ENCODE measurements around the gene SEMA3F. TPM values are rescaled to one million over a fixed set of nuclear protein-coding genes. Genes with fewer than 3 reads are reported as not detected.

Gene SEMA3F
- polyA plus RNA-seq, 1 experiment: 11.4 TPM

DNA sequence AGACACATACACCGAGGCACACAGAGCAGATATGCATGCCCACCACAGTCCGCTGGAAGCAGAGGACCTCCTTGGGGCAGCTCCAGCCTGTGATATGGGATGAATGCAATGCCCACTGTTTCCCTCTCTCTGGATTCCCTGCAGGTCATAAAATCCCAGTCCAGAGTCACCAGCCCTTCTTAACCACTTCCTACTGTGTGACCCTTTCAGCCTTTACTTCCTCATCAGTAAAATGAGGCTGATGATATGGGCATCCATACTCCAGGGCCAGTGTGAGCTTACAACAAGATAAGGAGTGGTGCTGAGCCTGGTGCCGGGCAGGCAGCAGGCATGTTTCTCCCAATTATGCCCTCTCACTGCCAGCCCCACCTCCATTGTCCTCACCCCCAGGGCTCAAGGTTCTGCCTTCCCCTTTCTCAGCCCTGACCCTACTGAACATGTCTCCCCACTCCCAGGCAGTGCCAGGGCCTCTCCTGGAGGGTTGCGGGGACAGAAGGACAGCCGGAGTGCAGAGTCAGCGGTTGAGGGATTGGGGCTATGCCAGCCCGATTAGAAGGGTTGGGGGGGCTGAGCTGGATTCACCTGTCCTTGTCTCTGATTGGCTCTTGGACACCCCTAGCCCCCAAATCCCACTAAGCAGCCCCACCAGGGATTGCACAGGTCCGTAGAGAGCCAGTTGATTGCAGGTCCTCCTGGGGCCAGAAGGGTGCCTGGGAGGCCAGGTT lies 36.0 kb downstream of the SEMA3F start, which contains the start of gene GNAT1:
Gene GNAT1, plus strand, starts transcription at position 675 of the 725 bp plus-strand sequence. CDS start 116 bp downstream, outside the sequence.
- TF ChIP-seq, protein P1, sequence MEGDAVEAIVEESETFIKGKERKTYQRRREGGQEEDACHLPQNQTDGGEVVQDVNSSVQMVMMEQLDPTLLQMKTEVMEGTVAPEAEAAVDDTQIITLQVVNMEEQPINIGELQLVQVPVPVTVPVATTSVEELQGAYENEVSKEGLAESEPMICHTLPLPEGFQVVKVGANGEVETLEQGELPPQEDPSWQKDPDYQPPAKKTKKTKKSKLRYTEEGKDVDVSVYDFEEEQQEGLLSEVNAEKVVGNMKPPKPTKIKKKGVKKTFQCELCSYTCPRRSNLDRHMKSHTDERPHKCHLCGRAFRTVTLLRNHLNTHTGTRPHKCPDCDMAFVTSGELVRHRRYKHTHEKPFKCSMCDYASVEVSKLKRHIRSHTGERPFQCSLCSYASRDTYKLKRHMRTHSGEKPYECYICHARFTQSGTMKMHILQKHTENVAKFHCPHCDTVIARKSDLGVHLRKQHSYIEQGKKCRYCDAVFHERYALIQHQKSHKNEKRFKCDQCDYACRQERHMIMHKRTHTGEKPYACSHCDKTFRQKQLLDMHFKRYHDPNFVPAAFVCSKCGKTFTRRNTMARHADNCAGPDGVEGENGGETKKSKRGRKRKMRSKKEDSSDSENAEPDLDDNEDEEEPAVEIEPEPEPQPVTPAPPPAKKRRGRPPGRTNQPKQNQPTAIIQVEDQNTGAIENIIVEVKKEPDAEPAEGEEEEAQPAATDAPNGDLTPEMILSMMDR (IDR thresholded peaks at IDR 0.05; ENCODE audit: insufficient read depth, low read depth, low read length): no peak
- POLR2A ChIA-PET: no interaction called here
- Histone ChIP-seq H3K27me3 (ENCODE audit: control insufficient read depth, insufficient read depth, low read length) (peaks cover 8% of the 10 kb centered on the region), H3K4me3 (ENCODE audit: low read depth, low read length) (no peak within 1 kb of the TSS), H3K36me3 (ENCODE audit: control insufficient read depth, insufficient read depth, low read length) (no peaks in the 10 kb centered on the region)
- CTCF ChIA-PET: interaction anchor here (0.6 to 16.3 kb wide), 15 partner anchors 9 to 388 kb away, joined by 3 to 378 read pairs (median 6); partner anchors contain the start of genes GNAI2, INKA1 and SLC38A3
- no peak for DNase-seq (ENCODE audit: low read depth)

DNA sequence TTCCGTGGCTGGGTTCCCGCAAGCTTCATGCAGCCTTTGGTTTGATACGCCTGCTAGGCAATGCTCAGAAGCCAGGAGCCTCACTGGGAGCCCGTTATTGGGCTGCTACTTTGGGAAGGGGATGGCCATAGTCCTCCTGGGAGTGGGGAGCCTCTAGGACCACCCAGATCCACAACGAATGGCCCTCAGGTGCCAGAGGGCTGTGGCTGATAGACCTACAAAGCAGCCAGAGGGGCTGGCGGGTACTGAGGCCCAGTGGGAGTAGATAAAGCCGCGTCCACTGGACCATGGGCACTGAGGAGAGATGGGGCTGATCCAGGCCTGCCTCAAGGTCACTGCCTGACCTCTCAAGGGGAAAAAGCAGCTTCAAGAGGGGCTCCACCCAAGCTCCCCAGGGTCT lies 37.0 kb downstream of the SEMA3F start:
- Histone ChIP-seq H3K4me3 (ENCODE audit: low read depth, low read length) (no peak overlapping the region), H3K27me3 (ENCODE audit: control insufficient read depth, insufficient read depth, low read length) (peaks cover 10% of the 10 kb centered on the region), H3K36me3 (ENCODE audit: control insufficient read depth, insufficient read depth, low read length) (no peaks in the 10 kb centered on the region)
- ChIA-PET CTCF (interaction anchor here (0.6 to 16.3 kb wide), 20 partner anchors 9 to 132 kb away, joined by 3 to 378 read pairs (median 6); partner anchors contain the start of genes GNAI2, SEMA3B and SLC38A3), POLR2A (no interaction called here)
- TF ChIP-seq, protein P1 (IDR thresholded peaks at IDR 0.05; ENCODE audit: insufficient read depth, low read depth, low read length): no peak
- DNase-seq (ENCODE audit: low read depth): no peak

- no peak for DNase-seq (ENCODE audit: low read depth)
- Histone ChIP-seq H3K27me3 (ENCODE audit: control insufficient read depth, insufficient read depth, low read length) (peaks cover 10% of the 10 kb centered on the region), H3K36me3 (ENCODE audit: control insufficient read depth, insufficient read depth, low read length) (no peaks in the 10 kb centered on the region), H3K4me3 (ENCODE audit: low read depth, low read length) (no peak overlapping the region)
- TF ChIP-seq, protein P1 (IDR thresholded peaks at IDR 0.05; ENCODE audit: insufficient read depth, low read depth, low read length): peak; percentile 92
- CTCF ChIA-PET: interaction anchor here (0.6 to 16.3 kb wide), 24 partner anchors 10 to 135 kb away, joined by 3 to 378 read pairs (median 6); partner anchors contain the start of genes GNAI2, LSMEM2, SEMA3B and SLC38A3
- POLR2A ChIA-PET: no interaction called here
Observed at GRCh38 chr3:50192689-50193141, 37.6 kb downstream of the SEMA3F start.

DNA sequence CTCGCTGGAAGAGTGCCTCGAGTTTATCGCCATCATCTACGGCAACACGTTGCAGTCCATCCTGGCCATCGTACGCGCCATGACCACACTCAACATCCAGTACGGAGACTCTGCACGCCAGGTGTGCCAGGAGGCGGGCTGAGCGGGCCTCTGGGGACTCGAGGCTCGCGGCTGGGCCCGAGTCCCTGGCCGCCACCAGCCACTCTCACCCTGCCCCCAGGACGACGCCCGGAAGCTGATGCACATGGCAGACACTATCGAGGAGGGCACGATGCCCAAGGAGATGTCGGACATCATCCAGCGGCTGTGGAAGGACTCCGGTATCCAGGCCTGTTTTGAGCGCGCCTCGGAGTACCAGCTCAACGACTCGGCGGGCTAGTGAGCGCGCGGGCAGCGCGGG lies 38.2 kb downstream of the SEMA3F start:
- DNase-seq (ENCODE audit: low read depth): no peak
- TF ChIP-seq, protein P1 (IDR thresholded peaks at IDR 0.05; ENCODE audit: insufficient read depth, low read depth, low read length): no peak
- ChIA-PET POLR2A (no interaction called here), CTCF (interaction anchor here (0.7 to 16.3 kb wide), 26 partner anchors 10 to 331 kb away, joined by 3 to 378 read pairs (median 8); partner anchors contain the start of genes LSMEM2, SEMA3B, SLC38A3 and TUSC2)
- Histone ChIP-seq H3K27me3 (ENCODE audit: control insufficient read depth, insufficient read depth, low read length) (peaks cover 10% of the 10 kb centered on the region), H3K4me3 (ENCODE audit: low read depth, low read length) (no peak overlapping the region), H3K36me3 (ENCODE audit: control insufficient read depth, insufficient read depth, low read length) (no peaks in the 10 kb centered on the region)

DNA sequence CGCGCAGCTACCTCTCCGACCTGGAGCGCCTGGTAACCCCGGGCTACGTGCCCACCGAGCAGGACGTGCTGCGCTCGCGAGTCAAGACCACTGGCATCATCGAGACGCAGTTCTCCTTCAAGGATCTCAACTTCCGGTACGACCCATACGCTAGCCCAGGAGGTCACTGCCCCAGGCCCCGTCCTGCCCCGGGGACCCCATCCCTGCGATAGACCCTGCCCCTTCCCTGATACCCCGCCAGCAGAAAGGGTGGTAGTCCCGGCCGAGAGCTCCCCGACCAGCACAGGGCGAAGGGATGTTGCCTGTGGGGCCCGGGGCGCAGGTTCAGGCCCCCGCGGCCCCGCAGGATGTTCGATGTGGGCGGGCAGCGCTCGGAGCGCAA lies 38.6 kb downstream of the SEMA3F start:
- Histone ChIP-seq H3K27me3 (ENCODE audit: control insufficient read depth, insufficient read depth, low read length) (peaks cover 10% of the 10 kb centered on the region), H3K36me3 (ENCODE audit: control insufficient read depth, insufficient read depth, low read length) (no peaks in the 10 kb centered on the region), H3K4me3 (ENCODE audit: low read depth, low read length) (no peak overlapping the region)
- CTCF ChIA-PET: interaction anchor here (0.7 to 16.3 kb wide), 29 partner anchors 11 to 331 kb away, joined by 3 to 378 read pairs (median 8); partner anchors contain the start of genes GNAI2, LSMEM2, SEMA3B and SLC38A3
- TF ChIP-seq, protein P1 (IDR thresholded peaks at IDR 0.05; ENCODE audit: insufficient read depth, low read depth, low read length): no peak
- POLR2A ChIA-PET: no interaction called here
- DNase-seq (ENCODE audit: low read depth): no peak

All from BJ (cell line).